ENCODE measurements around the gene GLP1R.

Gene GLP1R

GRCh38 chr6:39047434-39048327, 900 bp upstream of the GLP1R start:
- no peak for DNase-seq

GRCh38 chr6:39049575-39050283, 1.1 kb downstream of the GLP1R start:
- DNase-seq, result no peak

- DNase-seq, result no peak
Measured at GRCh38 chr6:39050453-39051112, 2.0 kb downstream of the GLP1R start.

GRCh38 chr6:39051399-39052122, 3.0 kb downstream of the GLP1R start:
- no peak for DNase-seq

GRCh38 chr6:39053016-39053624, 4.5 kb downstream of the GLP1R start:
- DNase-seq, result no peak

- DNase-seq, result no peak
Measured at GRCh38 chr6:39053854-39054576, 5.4 kb downstream of the GLP1R start.

GRCh38 chr6:39054577-39055142, 6.1 kb downstream of the GLP1R start:
- DNase-seq, result no peak

DNA sequence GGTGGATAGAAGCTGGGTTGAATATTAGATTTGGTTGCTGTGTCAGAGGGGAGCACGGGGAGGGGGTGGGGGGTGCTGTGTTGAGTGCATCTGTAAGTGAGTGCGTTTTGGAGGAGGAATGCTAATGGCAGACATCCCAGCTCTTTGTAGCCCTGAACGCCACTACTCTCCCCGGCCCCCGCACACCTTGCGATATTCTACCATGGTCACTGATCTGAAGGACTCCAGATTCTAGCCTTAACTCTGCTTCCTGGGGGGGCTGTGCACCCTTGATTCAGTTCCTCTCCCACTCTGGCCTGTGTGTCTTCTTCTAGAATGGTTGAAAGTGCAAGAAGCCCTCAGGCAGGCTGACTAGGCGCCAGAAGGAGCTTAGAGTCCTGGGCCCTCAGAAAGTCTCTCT, 7.1 kb downstream of the GLP1R start:
- DNase-seq, result no peak

DNA sequence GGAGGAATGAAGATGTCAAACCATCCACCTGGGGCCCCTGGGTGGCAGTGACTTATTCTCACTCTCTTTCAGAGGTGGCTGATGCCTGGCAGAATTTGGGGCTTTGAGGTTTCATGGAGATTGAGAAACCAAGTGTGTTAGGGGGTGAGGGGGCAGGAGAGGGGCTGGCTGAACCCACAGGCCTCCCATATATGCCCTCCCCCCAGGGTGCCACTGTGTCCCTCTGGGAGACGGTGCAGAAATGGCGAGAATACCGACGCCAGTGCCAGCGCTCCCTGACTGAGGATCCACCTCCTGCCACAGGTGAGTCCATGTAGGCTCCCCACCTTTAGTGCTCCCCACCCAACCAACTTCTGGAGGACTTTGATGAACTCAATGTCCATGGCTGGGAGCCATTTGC, 7.6 kb downstream of the GLP1R start:
- no peak for DNase-seq

DNA sequence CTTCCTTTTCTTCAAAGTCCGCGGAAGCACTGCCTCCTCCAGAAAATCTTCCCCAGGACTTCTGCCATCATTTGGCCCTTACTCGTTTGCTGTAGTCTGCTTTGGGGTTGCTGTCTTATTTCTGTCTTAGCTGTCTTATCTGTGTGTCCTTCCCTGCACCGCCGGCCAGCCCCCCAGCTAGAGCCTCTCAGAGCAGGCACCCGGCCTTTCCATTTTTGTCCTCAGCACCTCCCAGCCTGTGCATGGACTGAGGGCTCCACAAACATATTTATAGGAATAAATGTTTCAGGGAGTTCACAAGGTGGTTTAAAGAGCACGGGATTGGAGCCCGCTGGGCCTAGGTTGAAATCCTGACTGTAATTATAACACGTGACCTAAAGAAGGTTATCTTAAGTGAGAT, 8.1 kb downstream of the GLP1R start:
- DNase-seq, result no peak

GRCh38 chr6:39057251-39058155, 8.9 kb downstream of the GLP1R start:
- DNase-seq, result no peak

GRCh38 chr6:39058471-39059147, 10.0 kb downstream of the GLP1R start:
- no peak for DNase-seq

GRCh38 chr6:39059496-39060310, 11.1 kb downstream of the GLP1R start:
- DNase-seq, result no peak

DNA sequence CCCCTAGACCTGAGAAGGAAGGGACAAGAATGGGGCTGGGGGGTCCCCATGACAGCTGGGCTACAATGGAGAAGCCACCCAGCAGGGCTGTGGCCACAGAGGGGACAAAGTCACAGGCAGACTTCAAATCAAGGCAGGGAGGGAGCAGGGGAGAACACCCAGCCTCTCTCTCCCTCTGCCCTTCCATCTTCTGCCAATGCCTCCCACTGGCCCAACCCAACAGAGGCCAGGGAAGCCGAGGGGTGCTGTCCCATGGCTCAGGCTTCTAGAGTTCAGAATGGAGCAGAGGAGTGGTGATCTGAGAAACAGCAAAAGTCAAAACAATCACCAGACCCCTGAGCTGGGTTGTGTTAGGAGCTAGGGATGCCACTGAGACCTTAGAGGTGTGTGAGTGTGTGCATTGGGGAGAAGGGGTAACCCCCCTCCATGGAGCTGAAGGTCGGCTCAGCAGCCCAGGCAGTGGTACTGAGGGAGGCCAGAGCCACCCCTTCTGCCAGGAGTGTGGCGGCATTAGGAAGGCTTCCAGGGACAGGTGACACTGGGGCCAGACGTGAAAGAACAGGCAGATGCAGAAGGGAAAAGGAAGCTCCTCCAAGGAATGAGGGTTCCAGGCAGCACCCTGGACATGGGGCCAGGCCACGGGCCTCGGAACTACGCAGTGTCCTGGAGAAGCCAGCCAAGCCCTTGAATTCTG, 12.0 kb downstream of the GLP1R start:
- no peak for DNase-seq

DNA sequence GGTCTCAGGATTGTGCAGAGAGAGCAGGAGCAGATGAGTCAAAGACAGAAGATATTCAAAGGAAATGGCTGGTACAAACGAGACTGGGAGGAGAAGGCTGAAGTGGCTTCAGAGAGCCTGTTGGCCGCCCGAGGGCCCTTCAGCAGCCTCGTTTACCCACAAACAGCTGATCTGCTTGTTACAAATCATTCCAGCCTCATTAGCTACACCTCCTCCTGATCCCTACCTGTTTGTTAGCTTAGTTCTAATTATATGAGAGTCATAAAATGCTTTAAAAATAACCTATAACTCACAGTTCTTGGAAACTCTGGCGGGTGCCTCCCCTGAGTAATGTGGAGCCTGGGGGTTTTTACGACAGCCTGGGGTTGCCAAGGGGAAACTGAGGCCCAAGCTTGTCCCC, 12.6 kb downstream of the GLP1R start:
- DNase-seq, result no peak

GRCh38 chr6:39061588-39061987, 13.0 kb downstream of the GLP1R start:
- DNase-seq, result no peak

DNA sequence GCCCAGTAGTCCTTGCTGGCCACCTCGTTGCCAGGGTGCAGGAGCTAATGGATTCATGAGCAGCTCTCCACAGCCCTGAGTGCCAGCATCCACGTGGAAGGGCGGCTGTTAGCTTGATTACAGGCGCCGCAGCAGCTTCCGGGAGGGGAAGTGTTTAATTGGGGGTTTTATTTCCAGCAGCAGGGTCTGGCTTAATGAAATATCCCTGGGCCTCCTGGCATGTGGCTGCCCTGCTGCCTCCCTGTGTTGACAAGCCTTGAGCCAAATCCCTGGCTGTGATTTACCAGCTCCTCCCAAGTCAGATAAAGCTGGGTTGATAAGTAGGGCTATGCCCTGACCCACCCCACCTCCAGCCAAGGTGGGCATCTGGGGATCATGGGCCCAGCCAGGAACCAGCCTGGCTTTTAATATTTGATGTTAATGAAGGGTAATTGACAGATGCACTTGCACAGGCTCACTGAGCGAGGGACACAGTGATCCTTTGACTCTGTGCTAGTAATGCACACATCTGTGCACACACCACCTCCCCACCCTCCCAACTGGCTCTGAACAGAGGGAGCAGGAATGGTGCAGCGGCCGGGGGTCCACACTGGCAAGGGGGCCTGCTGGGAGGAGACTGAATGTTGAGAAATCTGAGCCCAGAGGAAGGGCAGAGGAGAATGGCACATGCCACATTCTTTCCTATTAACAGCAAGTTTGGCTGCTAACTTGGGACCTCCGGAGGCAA, 13.6 kb downstream of the GLP1R start:
- no peak for DNase-seq

DNA sequence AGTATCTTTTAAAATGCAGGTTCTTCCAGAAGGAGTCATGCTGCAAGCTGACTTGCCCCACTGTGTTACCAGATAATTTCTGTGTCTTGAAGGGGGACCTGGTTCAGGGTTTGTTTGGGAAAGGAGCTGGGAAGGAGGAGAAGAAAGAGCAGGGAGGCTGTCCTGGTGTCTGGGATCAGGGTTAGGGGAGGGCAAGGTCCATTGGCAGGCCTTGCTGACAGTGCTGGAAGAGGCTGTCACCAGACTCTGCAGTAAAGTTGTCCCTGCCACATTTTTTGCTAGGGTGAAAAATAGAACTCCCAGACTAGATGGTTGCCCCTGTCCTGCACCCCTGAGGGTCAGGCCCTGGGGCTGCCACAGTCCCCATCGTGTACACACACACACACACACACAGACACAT, 14.9 kb downstream of the GLP1R start:
- no peak for DNase-seq

Data from NCI-H1105 (cell line).